DMS114 treated with DMSO at 0.1 percent for 48 hours (cell line): ENCODE data around the gene ZNF470.

Experiments used
- DNase-seq: peaks from one replicate; lab custom pipeline; 2025; ENCODE audit not compliant: unreplicated experiment; lab: John Stamatoyannopoulos, UW

Gene ZNF470

DNA sequence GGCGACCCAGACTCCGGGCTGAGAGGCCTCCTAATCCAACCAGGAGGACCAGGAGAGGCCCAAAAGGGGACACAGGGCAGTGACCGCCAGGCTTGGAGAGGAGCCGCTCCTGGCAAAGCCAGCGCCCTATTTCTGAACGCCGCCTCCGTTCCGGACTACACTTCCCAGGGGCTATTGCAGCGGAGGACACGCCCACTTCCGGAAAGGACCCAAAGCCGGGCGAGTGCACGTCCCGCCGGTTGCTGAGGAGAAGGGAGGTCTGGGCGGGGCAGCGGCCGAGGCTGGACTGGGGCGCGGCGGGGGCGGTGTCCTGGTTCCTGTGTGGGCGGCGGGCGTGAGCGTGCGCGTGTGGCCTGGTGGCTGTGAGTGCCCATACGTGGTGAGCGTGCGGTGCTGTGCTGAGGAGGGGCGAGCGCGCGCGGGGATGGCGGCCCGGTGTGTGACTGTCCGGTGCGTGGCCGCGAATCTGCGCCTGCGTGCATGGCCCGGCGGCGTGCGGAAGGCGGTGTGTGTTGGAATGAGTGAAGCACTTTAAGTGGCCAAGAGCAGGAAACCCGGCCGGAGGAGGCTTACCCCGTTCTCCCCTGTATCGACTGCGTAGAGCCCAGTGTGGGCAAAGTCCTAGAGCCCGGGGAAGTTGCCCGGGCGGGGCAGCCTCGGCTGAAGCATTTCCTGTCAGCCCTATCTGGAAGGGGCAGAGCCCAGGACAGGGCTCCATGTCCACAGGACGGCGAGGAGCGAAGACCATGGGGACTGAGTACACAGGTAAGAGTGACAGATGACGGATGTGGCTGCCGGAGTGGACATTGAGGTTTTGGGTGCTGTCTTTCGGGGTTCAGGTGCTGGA is at the start of gene ZNF470:
Gene ZNF470, plus strand, starts transcription at position 195 of the 847 bp plus-strand sequence. CDS start 2,844 bp downstream, outside the sequence.
- peak; percentile 91 for DNase-seq

DNA sequence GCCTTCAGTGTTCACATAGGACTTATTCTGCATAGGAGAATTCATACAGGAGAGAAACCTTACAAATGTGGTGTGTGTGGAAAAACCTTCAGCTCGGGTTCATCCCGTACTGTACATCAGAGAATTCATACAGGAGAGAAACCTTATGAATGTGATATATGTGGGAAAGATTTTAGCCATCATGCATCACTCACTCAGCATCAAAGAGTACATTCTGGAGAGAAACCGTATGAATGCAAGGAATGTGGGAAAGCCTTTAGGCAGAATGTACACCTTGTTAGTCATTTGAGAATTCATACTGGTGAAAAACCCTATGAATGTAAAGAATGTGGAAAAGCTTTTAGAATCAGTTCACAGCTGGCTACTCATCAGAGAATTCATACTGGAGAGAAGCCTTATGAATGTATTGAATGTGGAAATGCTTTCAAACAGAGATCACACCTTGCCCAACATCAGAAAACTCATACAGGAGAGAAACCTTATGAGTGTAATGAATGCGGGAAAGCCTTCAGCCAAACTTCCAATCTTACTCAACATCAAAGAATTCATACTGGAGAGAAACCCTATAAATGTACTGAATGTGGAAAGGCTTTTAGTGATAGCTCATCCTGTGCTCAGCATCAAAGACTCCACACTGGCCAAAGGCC is 41.9 kb upstream of the ZNF470 start:
- no peak for DNase-seq

DNA sequence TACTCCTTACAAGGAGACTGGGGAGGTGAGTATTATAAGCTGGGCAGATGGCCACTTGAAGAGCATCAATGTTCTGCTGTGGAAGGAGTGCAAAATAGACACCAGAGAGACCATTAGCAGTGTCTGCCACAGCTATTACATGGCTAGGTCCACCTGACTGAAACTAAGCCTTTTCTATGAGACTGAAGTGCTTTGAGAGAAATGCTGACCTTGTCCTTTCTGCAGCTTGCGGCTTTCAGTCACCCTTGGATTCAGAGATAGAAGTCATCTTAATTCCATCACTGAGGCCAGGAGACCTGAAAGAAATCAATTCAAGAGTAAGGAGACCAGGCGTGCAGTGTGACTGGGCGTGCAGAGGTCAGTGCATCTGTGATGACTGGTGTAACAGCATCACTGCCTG is 29.8 kb upstream of the ZNF470 start:
- no peak for DNase-seq

DNA sequence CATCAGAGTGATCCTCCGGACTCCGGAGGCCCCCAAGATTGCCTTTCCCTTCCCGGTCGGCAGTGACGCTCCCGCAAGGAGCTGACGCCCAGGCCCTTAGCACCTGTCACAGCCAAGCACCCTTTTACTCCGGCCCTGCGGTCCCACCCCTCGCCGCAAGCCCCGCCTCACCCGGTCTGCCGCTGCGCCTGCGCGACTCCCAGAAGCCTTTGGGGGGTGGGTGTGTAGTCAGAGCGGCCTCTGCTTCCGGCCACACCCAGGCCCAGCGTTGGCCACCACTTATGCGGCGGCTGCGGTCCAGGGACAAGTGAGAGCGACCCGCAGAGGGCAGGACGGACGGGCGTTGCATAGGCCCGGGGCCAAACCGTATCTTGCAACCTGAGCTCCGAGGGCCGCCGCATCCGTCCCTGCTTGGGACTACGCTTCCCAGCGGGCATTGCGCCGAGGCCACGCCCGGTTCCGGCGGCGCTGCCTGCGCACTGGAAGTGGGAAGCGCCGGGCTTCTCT is 29.0 kb upstream of the ZNF470 start:
- DNase-seq: peak; percentile 88

DNA sequence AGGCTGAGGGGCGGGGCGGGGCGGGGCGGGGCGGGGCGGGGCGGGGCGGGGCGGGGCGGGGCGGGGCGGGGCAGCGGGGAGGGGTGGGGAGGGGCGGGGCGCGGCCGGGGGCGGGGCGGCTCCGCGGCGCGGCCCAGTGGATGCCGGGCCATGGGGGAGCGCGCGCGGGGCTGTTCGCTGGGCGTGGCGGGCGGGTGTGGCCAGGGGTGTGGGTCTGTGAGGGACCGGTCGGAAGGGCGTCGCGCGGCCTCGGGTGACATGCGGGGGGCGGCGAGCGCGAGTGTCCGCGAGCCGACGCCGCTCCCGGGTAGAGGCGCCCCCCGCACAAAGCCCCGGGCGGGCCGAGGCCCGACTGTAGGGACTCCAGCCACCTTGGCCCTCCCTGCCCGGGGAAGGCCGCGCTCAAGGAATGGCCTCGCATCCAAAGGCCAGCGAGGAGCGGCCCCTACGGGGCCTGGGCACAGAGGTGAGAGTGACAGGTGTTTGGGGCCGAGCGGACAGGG is 28.5 kb upstream of the ZNF470 start, which contains the start of gene ZFP28:
Gene ZFP28, plus strand, starts transcription at position 188 of the 503 bp plus-strand sequence. Its CDS starts 71 bp downstream, at position 259.
- DNase-seq: peak; percentile 60

DNA sequence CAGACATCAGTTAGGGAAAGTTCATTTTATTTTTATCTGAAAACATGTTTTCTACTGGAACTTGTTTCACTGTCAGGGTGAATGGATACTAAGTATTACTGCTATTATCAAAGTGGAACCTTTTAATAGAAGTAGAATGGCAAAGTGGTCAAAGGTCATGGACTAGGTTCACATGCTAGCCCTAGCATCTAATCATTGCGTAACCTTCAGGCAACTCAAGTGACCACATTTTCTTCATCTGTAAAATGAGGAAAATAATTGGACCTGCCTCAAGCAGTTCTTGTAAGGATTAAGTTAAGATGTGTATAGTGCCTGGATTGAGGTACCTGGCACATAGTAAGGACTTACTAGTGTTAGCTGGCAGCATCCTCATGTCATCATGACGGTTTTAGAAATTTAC is 23.5 kb upstream of the ZNF470 start:
- DNase-seq: no peak

DNA sequence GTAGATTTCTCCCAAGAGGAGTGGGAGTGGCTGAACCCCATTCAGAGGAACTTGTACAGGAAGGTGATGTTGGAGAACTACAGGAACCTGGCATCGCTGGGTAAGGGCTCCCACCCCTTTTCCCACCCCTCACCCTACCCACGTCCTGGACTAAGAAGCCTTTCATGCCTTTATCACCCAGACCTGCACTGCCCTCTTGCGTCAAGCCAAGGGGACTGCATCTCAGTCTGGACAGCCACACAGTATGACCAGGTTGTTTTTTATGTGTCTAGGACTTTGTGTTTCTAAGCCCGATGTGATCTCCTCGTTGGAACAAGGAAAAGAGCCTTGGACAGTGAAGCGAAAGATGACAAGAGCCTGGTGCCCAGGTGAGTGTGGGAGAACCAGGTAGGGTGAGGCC is 19.7 kb upstream of the ZNF470 start:
- DNase-seq: no peak

DNA sequence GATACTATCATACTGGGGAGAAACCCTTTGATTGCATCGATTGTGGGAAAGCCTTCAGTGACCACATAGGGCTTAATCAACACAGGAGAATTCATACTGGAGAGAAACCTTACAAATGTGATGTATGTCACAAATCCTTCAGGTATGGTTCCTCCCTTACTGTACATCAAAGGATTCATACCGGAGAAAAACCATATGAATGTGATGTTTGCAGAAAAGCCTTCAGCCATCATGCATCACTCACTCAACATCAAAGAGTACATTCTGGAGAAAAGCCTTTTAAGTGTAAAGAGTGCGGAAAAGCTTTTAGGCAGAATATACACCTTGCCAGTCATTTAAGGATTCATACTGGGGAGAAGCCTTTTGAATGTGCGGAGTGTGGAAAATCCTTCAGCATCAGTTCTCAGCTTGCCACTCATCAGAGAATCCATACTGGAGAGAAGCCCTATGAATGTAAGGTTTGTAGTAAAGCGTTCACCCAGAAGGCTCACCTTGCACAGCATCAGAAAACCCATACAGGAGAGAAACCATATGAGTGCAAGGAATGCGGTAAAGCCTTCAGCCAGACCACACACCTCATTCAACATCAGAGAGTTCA is 12.9 kb upstream of the ZNF470 start:
- DNase-seq: no peak

DNA sequence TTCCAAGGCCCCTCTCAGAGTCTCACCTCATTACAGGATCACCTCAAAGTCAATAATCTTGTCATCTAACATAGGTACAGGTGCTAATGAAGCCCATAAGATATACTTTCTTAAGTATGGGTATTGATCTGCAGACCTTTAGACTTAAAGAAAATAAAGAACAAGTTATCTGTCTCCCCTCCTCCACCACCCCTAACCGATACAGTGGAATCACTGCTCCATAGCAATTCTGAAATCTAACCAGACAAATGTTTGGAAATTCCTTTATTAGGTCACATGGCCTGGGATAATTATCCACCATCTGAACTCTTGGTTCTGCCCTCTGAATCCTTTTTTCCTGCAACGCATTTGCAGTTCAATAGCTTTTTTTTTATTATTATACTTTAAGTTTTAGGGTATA is 4.5 kb upstream of the ZNF470 start:
- DNase-seq: no peak

DNA sequence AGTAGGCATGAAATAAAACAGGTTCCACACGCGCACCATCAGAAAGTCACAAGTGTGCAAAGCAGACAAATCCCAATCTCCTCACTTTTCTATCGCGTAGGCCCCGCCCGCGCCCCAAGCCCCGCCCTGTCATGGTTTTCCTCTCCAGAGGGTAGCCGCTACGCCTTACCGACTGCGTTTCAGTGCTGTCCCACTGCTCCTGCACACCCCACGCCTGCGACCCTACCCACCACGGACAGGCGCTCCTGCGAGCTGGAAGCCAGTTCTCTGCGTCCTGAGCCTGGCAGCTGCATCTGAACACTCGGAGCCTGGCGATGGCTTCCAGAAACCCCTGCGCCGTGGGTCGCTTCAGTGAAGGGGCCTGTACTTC is 379 bp upstream of the ZNF470 start:
- DNase-seq: peak; percentile 49

DNA sequence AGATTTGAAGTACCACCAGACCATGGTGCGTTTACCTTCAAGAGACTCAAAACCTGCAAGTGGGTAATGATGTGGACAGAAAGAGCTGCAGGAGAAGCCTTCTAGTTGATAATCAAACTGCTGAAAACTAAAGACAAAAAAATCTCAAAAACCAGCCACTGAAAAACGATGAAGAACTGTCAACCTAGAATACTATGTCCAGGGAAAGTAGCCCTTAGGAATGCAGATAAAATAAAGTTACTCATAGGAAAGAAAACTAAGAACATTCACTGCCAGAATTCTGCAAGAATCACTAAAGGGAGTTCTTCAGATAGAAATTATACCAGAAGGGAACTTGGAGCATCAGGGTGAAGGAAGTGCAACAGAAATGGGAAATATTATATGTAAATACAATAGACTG is 5.3 kb downstream of the ZNF470 start:
- DNase-seq: no peak

DNA sequence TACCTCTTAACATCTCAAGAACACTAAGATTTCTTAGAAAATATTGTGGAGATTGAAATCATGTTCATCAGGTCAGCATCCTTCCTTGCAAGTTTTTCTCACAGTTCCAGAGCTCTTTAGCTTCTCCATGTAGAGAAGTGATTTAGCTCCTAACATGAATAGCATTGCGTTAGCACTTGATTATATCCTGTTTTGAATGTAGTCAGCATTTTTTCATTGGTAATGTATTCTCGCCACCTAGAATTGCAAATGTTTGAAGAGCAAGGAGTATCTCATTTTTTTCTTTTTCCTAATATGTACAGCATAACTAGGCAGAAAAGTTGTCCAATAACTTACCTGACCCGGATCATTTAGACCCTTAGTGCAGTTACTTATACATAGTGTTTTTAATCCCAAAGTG is 6.6 kb downstream of the ZNF470 start:
- no peak for DNase-seq

DNA sequence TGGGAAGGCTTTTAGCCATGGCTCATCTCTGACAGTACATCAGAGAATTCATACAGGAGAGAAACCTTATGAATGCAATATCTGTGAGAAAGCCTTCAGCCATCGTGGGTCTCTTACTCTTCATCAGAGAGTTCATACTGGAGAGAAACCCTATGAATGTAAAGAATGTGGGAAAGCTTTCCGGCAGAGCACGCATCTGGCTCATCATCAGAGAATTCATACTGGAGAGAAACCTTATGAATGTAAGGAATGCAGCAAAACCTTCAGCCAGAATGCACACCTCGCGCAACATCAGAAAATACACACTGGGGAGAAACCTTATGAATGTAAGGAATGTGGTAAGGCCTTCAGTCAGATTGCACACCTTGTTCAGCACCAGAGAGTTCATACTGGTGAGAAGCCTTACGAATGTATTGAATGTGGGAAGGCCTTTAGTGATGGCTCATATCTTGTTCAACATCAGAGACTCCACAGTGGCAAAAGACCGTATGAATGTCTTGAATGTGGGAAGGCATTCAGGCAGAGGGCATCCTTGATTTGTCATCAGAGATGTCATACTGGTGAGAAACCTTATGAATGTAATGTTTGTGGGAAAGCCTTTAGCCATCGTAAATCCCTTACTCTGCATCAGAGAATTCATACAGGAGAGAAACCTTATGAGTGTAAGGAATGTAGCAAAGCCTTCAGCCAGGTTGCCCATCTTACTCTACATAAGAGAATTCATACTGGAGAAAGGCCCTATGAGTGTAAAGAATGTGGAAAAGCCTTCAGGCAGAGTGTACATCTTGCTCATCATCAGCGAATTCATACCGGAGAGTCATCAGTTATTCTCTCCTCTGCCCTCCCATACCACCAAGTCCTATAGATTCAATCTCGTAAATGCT is 10.7 kb downstream of the ZNF470 start:
- DNase-seq: no peak

DNA sequence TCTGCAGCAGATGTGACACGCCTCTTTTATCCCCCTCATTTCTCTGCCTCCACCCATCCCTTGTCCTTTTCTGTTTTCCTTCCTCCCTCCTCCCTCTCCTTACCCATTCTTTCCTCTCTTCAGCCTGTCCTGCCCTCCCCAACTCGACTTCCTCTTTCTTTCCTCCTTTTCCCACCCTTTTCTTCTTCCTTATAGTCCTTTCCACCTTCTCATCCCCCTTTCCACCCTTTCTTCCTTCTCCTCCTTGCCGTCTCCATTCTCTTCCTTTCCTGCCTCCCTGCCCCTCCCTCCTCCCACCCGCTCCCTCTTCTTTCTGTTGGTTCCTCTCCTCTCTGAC is 27.1 kb downstream of the ZNF470 start:
- no peak for DNase-seq

DNA sequence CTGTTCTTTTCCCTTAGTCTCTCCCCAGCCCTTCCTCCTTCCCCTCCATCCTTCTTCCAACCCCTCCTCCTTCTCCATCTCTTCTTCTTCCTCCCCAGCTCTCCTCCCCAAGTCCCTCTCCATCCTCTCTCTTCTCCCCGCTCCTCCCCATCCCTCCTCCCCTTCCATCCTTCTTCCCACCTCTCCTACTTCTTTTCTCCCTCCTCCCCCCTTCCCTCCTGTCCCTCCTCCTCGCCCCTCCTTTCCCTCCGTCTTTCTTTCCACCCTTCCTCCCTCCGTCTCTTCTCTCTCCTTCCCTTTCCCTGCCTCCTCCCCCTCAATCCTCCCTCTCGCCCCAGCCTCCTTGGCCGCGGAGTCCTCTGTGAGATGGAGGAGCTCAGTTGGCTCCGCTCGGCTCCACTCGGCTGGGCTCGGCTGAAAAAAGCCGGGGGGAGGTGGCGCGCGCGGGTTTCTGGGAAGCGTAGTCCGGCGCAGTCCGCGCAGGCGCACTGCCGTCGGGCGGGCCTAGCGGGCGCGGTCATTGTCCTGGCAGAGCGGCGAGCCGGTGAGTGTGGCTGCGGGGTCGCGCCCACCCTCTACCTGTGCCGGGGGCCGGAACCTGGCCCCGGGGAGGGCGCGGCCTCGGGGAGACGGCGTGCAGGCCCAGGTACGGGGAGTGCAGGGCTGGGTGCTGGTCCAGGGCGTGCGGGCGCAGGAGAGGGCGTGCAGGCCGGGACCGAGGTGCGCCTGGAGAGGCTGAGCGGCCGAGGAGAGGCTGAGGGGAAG is 27.7 kb downstream of the ZNF470 start, which contains the start of gene ZNF71:
Gene ZNF71, plus strand, starts transcription at position 520 of the 765 bp plus-strand sequence. CDS start 6,257 bp downstream, outside the sequence.
- peak; percentile 78 for DNase-seq

DNA sequence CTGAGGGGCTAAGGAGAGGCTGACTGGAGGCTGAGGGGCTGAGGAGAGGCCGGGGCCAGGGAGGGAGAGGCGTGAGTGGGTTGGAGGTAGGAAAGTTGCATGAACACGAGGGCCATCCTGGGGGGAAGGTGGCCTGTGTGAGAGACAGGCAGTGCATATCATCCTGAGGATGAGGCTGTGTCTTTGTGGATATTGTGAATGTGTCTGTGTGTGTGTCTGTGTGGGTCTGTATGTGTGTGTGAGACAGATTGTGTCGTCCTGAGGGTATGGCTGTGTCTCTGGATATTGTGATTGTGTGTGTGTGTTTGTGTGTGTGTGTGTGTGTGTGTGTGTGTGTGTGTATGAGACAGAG is 28.3 kb downstream of the ZNF470 start:
- no peak for DNase-seq

DNA sequence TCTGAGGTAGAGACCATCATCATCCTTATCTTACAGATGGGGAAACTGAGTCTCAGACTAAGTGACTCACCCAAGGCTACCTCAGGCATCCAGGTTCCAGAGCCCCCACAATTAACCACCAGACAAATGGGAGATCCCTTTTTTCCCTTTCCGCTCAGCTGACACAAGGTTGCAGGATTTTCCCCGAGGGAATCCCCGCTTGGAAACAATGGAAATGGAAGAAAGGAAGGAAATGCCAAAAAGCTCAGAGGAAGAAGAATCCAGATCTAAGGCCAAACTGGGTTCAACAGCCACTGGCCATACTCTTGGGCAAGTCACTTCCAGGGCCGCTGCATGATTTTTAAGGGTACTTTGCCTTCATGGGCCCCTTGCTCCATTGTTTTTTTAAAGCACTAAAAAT is 29.4 kb downstream of the ZNF470 start:
- no peak for DNase-seq

DNA sequence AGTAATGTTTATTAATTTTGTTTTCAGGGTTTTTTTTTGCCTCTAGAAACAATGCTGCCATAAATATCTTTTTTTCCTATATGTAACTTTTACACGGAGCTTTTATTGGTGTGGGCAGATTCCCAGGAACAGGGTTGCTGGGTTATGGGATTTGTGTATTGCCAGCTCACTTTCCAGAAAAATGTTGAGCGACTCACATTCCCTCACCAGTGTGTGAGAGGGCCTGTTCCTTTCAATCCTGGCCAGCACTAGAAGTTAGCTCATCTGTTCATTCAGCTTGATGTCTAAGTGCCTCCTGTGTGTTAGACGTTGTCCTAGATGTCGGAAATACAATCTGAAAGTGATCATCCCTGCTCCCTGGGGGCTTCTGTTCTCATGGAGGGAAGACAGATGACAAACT is 30.4 kb downstream of the ZNF470 start:
- no peak for DNase-seq

DNA sequence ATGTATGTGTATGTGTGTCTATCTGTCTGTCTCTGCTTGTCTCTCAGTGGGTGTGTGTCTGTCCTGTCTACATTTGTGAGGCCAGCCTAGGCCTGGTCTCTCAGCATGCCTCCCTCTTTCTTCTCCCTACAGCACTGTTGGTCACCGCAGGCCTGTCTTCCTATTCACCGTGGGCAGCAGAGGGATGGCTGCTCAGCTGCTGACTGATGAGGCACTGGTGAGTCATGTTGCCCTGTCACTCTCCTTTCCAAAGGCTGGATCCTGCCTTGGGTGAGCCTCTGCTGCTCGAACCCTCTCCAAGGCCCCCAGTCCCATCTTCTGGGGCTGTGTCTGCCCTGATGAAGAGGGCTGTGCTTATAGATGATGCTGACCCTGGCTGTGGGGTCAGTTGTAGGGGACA is 34.1 kb downstream of the ZNF470 start:
- DNase-seq: no peak

DNA sequence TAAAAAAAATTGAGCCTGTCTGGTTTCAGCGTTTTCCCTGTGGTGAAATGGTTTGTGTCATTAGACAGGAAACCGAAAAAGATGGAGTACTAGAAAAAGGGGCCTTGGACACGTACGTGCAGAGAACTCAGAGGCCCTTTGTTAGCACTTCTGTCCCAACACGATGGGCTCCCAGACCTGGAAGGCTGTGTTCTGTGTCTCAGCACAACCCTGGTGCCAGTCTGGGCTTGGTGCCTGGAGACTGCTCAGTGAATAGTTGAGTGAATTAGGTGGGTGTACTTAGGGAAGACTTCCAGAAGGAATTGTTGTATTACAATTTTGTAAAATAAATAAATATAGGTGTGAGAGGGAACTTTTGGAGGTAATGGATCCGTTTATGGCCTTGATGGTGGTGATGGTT is 36.6 kb downstream of the ZNF470 start:
- no peak for DNase-seq
